GM12872 (cell line): ENCODE results near the gene GPR173.

Experiments used
- CTCF ChIP-seq: IDR thresholded peaks from 3 replicates; pipeline ENCODE4 v1.5.1; 2011; ENCODE audit warnings: low read depth, mild to moderate bottlenecking, low read length, moderate library complexity; ENCODE audit not compliant: insufficient read depth

The GPR173 gene

GRCh38 chrX:53048169-53049126 is at the start of gene GPR173:
GPR173 (plus strand) TSS chrX:53048789; CDS start chrX:53076622, 27,833 bp downstream.
- no peak for TF ChIP-seq CTCF

GRCh38 chrX:53000447-53001135 is 48.0 kb upstream of the GPR173 start:
- no peak for TF ChIP-seq CTCF

- no peak for TF ChIP-seq CTCF
These were observed 46.6 kb upstream of the GPR173 start for GRCh38 chrX:53001958-53002357.

- TF ChIP-seq CTCF, result no peak
These were observed 45.5 kb upstream of the GPR173 start for GRCh38 chrX:53003111-53003510.

- no peak for TF ChIP-seq CTCF
These were observed 44.6 kb upstream of the GPR173 start for GRCh38 chrX:53004038-53004437.

- no peak for TF ChIP-seq CTCF
These were observed 43.8 kb upstream of the GPR173 start for GRCh38 chrX:53004811-53005210.

- TF ChIP-seq CTCF, result no peak
These were observed 43.3 kb upstream of the GPR173 start for GRCh38 chrX:53005327-53005726.
